ENCODE data around the gene NRG2.

- TF ChIP-seq POLR2A (IDR thresholded peaks at IDR 0.05), result no peak
- TF ChIP-seq, protein P1, sequence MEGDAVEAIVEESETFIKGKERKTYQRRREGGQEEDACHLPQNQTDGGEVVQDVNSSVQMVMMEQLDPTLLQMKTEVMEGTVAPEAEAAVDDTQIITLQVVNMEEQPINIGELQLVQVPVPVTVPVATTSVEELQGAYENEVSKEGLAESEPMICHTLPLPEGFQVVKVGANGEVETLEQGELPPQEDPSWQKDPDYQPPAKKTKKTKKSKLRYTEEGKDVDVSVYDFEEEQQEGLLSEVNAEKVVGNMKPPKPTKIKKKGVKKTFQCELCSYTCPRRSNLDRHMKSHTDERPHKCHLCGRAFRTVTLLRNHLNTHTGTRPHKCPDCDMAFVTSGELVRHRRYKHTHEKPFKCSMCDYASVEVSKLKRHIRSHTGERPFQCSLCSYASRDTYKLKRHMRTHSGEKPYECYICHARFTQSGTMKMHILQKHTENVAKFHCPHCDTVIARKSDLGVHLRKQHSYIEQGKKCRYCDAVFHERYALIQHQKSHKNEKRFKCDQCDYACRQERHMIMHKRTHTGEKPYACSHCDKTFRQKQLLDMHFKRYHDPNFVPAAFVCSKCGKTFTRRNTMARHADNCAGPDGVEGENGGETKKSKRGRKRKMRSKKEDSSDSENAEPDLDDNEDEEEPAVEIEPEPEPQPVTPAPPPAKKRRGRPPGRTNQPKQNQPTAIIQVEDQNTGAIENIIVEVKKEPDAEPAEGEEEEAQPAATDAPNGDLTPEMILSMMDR (IDR thresholded peaks at IDR 0.05), result no peak
Measured at GRCh38 chr5:139954462-139954861, 88.6 kb downstream of the NRG2 start.
